PC-9 (cell line): Measurements from ENCODE around the gene ACKR2. TPM values are rescaled to one million over a fixed set of nuclear protein-coding genes. Genes with fewer than 3 reads are reported as not detected.
A peak's percentile ranks its signal among the peaks of the same experiment; 100 is the strongest.

Source experiments
- BruUV-seq: library from RNA; stranded (reverse); fragments of 400-500 nt; replicated peaks from 2 replicates; lab custom pipeline; 2021; lab: Mats Ljungman, UMichigan
- CTCF ChIA-PET: fragments of 300-600 bp; sonication (Branson Sonifier 250); formaldehyde crosslinking; loops from one replicate; lab custom pipeline; 2022; ENCODE audit warnings: antibody characterized with exemption; lab: Charles Lee
- POLR2A ChIA-PET: fragments of 300-600 bp; sonication (Branson Sonifier 250); formaldehyde crosslinking; loops from one replicate; lab custom pipeline; 2022; ENCODE audit warnings: antibody characterized with exemption; ENCODE audit not compliant: unreplicated experiment; lab: Charles Lee
- DNase-seq, 2 experiments: peaks; one replicate each; pipeline versions ENCODE4 v3.0.0 to v3.0.0-alpha.2; 2015 to 2022; ENCODE audit warnings: mixed read lengths in 1 of 2
- H2AFZ ChIP-seq: fragments of 200-600 bp; sonication (generic); 2 replicates; pipeline ENCODE4 v1.8.1; 2017; ENCODE audit warnings: antibody characterized with exemption
- H3F3A ChIP-seq: fragments of 200-600 bp; sonication (generic); 2 replicates; pipeline ENCODE4 v1.8.1; 2017; ENCODE audit warnings: antibody characterized with exemption, mild to moderate bottlenecking, low read depth; ENCODE audit not compliant: insufficient read depth
- H3K27ac ChIP-seq: fragments of 200-600 bp; sonication (generic); 2 replicates; pipeline ENCODE4 v1.6.1; 2016; ENCODE audit warnings: mixed run types
- H3K27me3 ChIP-seq: fragments of 200-600 bp; sonication (generic); 2 replicates; pipeline ENCODE4 v1.6.1; 2016; ENCODE audit warnings: low read depth, mixed run types; ENCODE audit not compliant: insufficient read depth
- H3K36me3 ChIP-seq: fragments of 200-600 bp; sonication (generic); 2 replicates; pipeline ENCODE4 v1.6.1; 2016; ENCODE audit warnings: low read depth, mixed run types
- H3K4me1 ChIP-seq: fragments of 200-600 bp; sonication (generic); replicated peaks from 2 replicates; pipeline ENCODE4 v1.6.1; 2016; ENCODE audit warnings: mixed run types; ENCODE audit not compliant: insufficient read depth
- H3K4me2 ChIP-seq: fragments of 200-600 bp; sonication (generic); 2 replicates; pipeline ENCODE4 v1.6.1; 2017; ENCODE audit warnings: mixed run types
- H3K4me3 ChIP-seq: fragments of 200-600 bp; sonication (generic); 2 replicates; pipeline ENCODE4 v1.6.1; 2016; ENCODE audit warnings: mixed run types
- H3K79me2 ChIP-seq: fragments of 200-600 bp; sonication (generic); 2 replicates; pipeline ENCODE4 v1.6.1; 2017; ENCODE audit warnings: low read depth, mixed run types
- H3K9me2 ChIP-seq: fragments of 200-600 bp; sonication (generic); 2 replicates; pipeline ENCODE4 v1.8.1; 2017; ENCODE audit warnings: mild to moderate bottlenecking; ENCODE audit not compliant: insufficient read depth
- H3K9me3 ChIP-seq: fragments of 200-600 bp; sonication (generic); 2 replicates; pipeline ENCODE4 v1.8.1; 2016; ENCODE audit warnings: low read depth; ENCODE audit not compliant: insufficient read depth
- H4K20me1 ChIP-seq: fragments of 200-600 bp; sonication (generic); 2 replicates; pipeline ENCODE4 v1.8.1; 2017; ENCODE audit not compliant: insufficient read depth
- CTCF ChIP-seq: fragments of 200-600 bp; sonication (generic); conservative IDR thresholded peaks from 2 replicates; pipeline ENCODE4 v1.6.1; 2017; ENCODE audit warnings: mixed run types, antibody characterized with exemption, mild to moderate bottlenecking, moderate library complexity
- EZH2 ChIP-seq: fragments of 200-600 bp; sonication (generic); IDR thresholded peaks from 2 replicates; pipeline ENCODE4 v1.8.0; 2017; ENCODE audit warnings: antibody characterized with exemption, low read depth
- intact Hi-C: fragments of 100-400 bp; cut with micrococcal nuclease; formaldehyde crosslinking; loops from one replicate; pipeline ENCODE4 v1.10.0; 2022; ENCODE audit not compliant: unreplicated experiment
- total RNA-seq: library from RNA; stranded (reverse); gene quantifications from 2 replicates; pipeline ENCODE4 v1.2.3, GENCODE V29; 2021

The ACKR2 gene
- total RNA-seq, 1 experiment from 2014 or later: 2.9 TPM

GRCh38 chr3:42886294-42886822 lies 77.1 kb downstream of the ACKR2 start:
- H3K4me1 ChIP-seq: peaks cover under 1% of the 10 kb centered on the region; the same call in 1 of the 2 replicates
- H3K4me3 ChIP-seq: no peak overlapping the region
- no peaks in the 10 kb centered on the region for H3K27me3 ChIP-seq
- H3K79me2 ChIP-seq: no peaks in the 10 kb centered on the region
- no TSS peak for BruUV-seq
- CTCF ChIA-PET: no interaction called here
- DNase-seq: peak in 1 of 2 experiments; percentile 45
- intact Hi-C loops: no loop called here
- H3K9me3 ChIP-seq: no peaks in the 10 kb centered on the region
- H3F3A ChIP-seq: no peaks in the 10 kb centered on the region; the same call in 1 of the 2 replicates
- POLR2A ChIA-PET: no interaction called here
- H3K9me2 ChIP-seq: no peaks in the 10 kb centered on the region
- H4K20me1 ChIP-seq: no peaks in the 10 kb centered on the region
- no peaks in the 10 kb centered on the region for H3K36me3 ChIP-seq
- TF ChIP-seq EZH2: no peak
- no peak for TF ChIP-seq CTCF
- no peak overlapping the region for H3K4me2 ChIP-seq
- no peak overlapping the region for H3K27ac ChIP-seq
- H2AFZ ChIP-seq: no peak overlapping the region

- POLR2A ChIA-PET: no interaction called here
- H3F3A ChIP-seq: no peaks in the 10 kb centered on the region; the same call in 1 of the 2 replicates
- BruUV-seq: no TSS peak
- H2AFZ ChIP-seq: no peak overlapping the region
- no peak for TF ChIP-seq EZH2
- TF ChIP-seq CTCF: no peak
- H4K20me1 ChIP-seq: no peaks in the 10 kb centered on the region
- H3K79me2 ChIP-seq: no peaks in the 10 kb centered on the region
- intact Hi-C loops: no loop called here
- no peak overlapping the region for H3K4me3 ChIP-seq
- CTCF ChIA-PET: no interaction called here
- H3K9me3 ChIP-seq: no peaks in the 10 kb centered on the region
- no peaks in the 10 kb centered on the region for H3K36me3 ChIP-seq
- no peaks in the 10 kb centered on the region for H3K9me2 ChIP-seq
- no peak overlapping the region for H3K27ac ChIP-seq
- H3K27me3 ChIP-seq: no peaks in the 10 kb centered on the region
- no peak overlapping the region for H3K4me2 ChIP-seq
- no peaks in the 10 kb centered on the region for H3K4me1 ChIP-seq
- DNase-seq: no peak
These were observed 77.8 kb downstream of the ACKR2 start for GRCh38 chr3:42887084-42887483.

GRCh38 chr3:42891042-42891441 lies 81.8 kb downstream of the ACKR2 start:
- intact Hi-C loops: no loop called here
- Histone ChIP-seq H3F3A (no peaks in the 10 kb centered on the region), H3K27me3 (no peaks in the 10 kb centered on the region), H3K9me3 (no peaks in the 10 kb centered on the region), H3K79me2 (no peaks in the 10 kb centered on the region), H4K20me1 (no peaks in the 10 kb centered on the region), H3K27ac (no peak overlapping the region), H3K36me3 (no peaks in the 10 kb centered on the region), H3K9me2 (no peaks in the 10 kb centered on the region), H2AFZ (no peak overlapping the region), H3K4me1 (no peaks in the 10 kb centered on the region), H3K4me3 (no peak overlapping the region), H3K4me2 (no peak overlapping the region)
- DNase-seq: no peak
- ChIA-PET CTCF (no interaction called here), POLR2A (no interaction called here)
- no TSS peak for BruUV-seq
- TF ChIP-seq CTCF (no peak), EZH2 (no peak)
